Mesenchymal stem cell (in vitro differentiated cells and primary cell): ENCODE data around the gene SRSF11.
"Not testable (repeated sequence)": the region's sequence is repeated elsewhere in the genome, so short reads cannot be mapped to it uniquely, and the experiment has no call there.

Experiments
- DNase-seq: peaks from one replicate; pipeline ENCODE4 v3.0.0-alpha.2; 2013
- H2AFZ ChIP-seq: one replicate; pipeline ENCODE4 v1.6.1; 2013; ENCODE audit warnings: low read depth, mild to moderate bottlenecking, control low read depth, inconsistent platforms, low read length, moderate library complexity
- H2AK5ac ChIP-seq: 2 replicates; pipeline ENCODE4 v1.6.1; 2013; ENCODE audit warnings: low read length, moderate library complexity, mild to moderate bottlenecking, inconsistent platforms; ENCODE audit not compliant: severe bottlenecking
- H2BK120ac ChIP-seq: one replicate; pipeline ENCODE4 v1.6.1; 2013; ENCODE audit warnings: low read depth, mild to moderate bottlenecking, inconsistent platforms, low read length, moderate library complexity
- H2BK12ac ChIP-seq, 2 experiments: one replicate each; pipeline ENCODE4 v1.6.1; 2013; ENCODE audit warnings: inconsistent platforms in 2 of 2, low read length in 2 of 2, mild to moderate bottlenecking in 2 of 2, moderate library complexity in 2 of 2, control low read depth in 1 of 2
- H2BK15ac ChIP-seq: one replicate; pipeline ENCODE4 v1.6.1; 2013; ENCODE audit warnings: mild to moderate bottlenecking, low read depth, inconsistent platforms; ENCODE audit not compliant: poor library complexity, severe bottlenecking
- H2BK5ac ChIP-seq: 2 replicates; pipeline ENCODE4 v1.6.1; 2013; ENCODE audit warnings: low read depth, mild to moderate bottlenecking, low read length, control low read depth, inconsistent platforms; ENCODE audit not compliant: poor library complexity, severe bottlenecking
- H3K14ac ChIP-seq, 2 experiments: one replicate each; pipeline ENCODE4 v1.6.1; 2013; ENCODE audit warnings: inconsistent platforms in 2 of 2, low read length in 2 of 2, control low read depth in 1 of 2, mild to moderate bottlenecking in 1 of 2, moderate library complexity in 1 of 2
- H3K18ac ChIP-seq, 2 experiments: one replicate each; pipeline ENCODE4 v1.6.1; 2013; ENCODE audit warnings: inconsistent platforms in 2 of 2, low read length in 2 of 2, control low read depth in 1 of 2, low read depth in 1 of 2, mild to moderate bottlenecking in 1 of 2
- H3K23ac ChIP-seq, 2 experiments: one replicate each; pipeline ENCODE4 v1.6.1; 2013; ENCODE audit warnings: inconsistent platforms in 2 of 2, low read length in 2 of 2, mild to moderate bottlenecking in 2 of 2, moderate library complexity in 2 of 2, control low read depth in 1 of 2
- H3K27ac ChIP-seq: 2 replicates; pipeline ENCODE4 v1.5.1; 2013; ENCODE audit warnings: mild to moderate bottlenecking, moderate library complexity, low read length, control low read depth, inconsistent platforms; ENCODE audit not compliant: poor library complexity, severe bottlenecking
- H3K27me3 ChIP-seq, 2 experiments: 2 replicates each; pipeline versions ENCODE4 v1.6.1 to v1.7.0; 2013; ENCODE audit warnings: low read length in 2 of 2, mild to moderate bottlenecking in 2 of 2, moderate library complexity in 2 of 2, control low read depth in 1 of 2, inconsistent platforms in 1 of 2; ENCODE audit not compliant: control insufficient read depth in 1 of 2, insufficient read depth in 1 of 2
- H3K36me3 ChIP-seq, 2 experiments: 2 replicates each; pipeline versions ENCODE4 v1.6.1 to v1.7.0; 2013; ENCODE audit warnings: low read length in 2 of 2, control low read depth in 1 of 2, inconsistent platforms in 1 of 2, low read depth in 1 of 2, mild to moderate bottlenecking in 1 of 2; ENCODE audit not compliant: insufficient read depth in 2 of 2, control insufficient read depth in 1 of 2
- H3K4ac ChIP-seq, 2 experiments: one replicate each; pipeline ENCODE4 v1.6.1; 2013; ENCODE audit warnings: inconsistent platforms in 2 of 2, low read length in 2 of 2, mild to moderate bottlenecking in 2 of 2, moderate library complexity in 2 of 2, control low read depth in 1 of 2, low read depth in 1 of 2
- H3K4me1 ChIP-seq: 2 replicates; pipeline ENCODE4 v1.6.1; 2013; ENCODE audit warnings: low read depth, low read length, control low read depth; ENCODE audit not compliant: control insufficient read depth, insufficient read depth
- H3K4me2 ChIP-seq: 2 replicates; pipeline ENCODE4 v1.6.1; 2013; ENCODE audit warnings: low read length, mild to moderate bottlenecking, inconsistent platforms; ENCODE audit not compliant: poor library complexity, severe bottlenecking
- H3K4me3 ChIP-seq, 2 experiments: 2 replicates each; pipeline versions ENCODE4 v1.5.1 to v1.7.0; 2013; ENCODE audit warnings: low read length in 2 of 2, mild to moderate bottlenecking in 2 of 2, control low read depth in 1 of 2, low read depth in 1 of 2; ENCODE audit not compliant: insufficient read depth in 1 of 2
- H3K79me1 ChIP-seq: replicated peaks from 2 replicates; pipeline ENCODE4 v1.6.1; 2013; ENCODE audit warnings: mild to moderate bottlenecking, control low read depth, low read length, inconsistent platforms; ENCODE audit not compliant: poor library complexity, severe bottlenecking
- H3K9ac ChIP-seq: 2 replicates; pipeline ENCODE4 v1.7.0; 2013; ENCODE audit warnings: mild to moderate bottlenecking, low read length, moderate library complexity
- H3K9me3 ChIP-seq: 2 replicates; pipeline ENCODE4 v1.7.0; 2013; ENCODE audit warnings: mild to moderate bottlenecking, low read length; ENCODE audit not compliant: control insufficient read depth
- H4K8ac ChIP-seq: one replicate; pipeline ENCODE4 v1.6.1; 2013; ENCODE audit warnings: inconsistent platforms, mild to moderate bottlenecking, low read length, moderate library complexity
- H4K91ac ChIP-seq: one replicate; pipeline ENCODE4 v1.6.1; 2013; ENCODE audit warnings: mild to moderate bottlenecking, low read length, inconsistent platforms
- WGBS: methylation state at CpG from one replicate; pipeline ENCODE4 v1.1.7; 2013; ENCODE audit warnings: mixed read lengths; 5-methylcytosine and 5-hydroxymethylcytosine counted together

SRSF11 gene

GRCh38 chr1:70206833-70207232 is 14.3 kb upstream of the SRSF11 start:
- H3K4me1 ChIP-seq, H3K27ac ChIP-seq, H4K91ac ChIP-seq, H4K8ac ChIP-seq, H2AFZ ChIP-seq, H2BK12ac ChIP-seq, H2BK5ac ChIP-seq, H3K18ac ChIP-seq, H2BK120ac ChIP-seq, H3K79me1 ChIP-seq, H3K9me3 ChIP-seq, H2AK5ac ChIP-seq, H2BK15ac ChIP-seq, H3K14ac ChIP-seq, H3K27me3 ChIP-seq, DNase-seq, H3K4ac ChIP-seq, H3K23ac ChIP-seq: not testable (repeated sequence)
- Histone ChIP-seq H3K4me3 (peak overlapping the region in 1 of 2 experiments; percentile 99), H3K4me2 (peak overlapping the region; percentile 26), H3K9ac (peak overlapping the region; percentile 99), H3K36me3 (peaks cover 10 to 22% of the 10 kb centered on the region in 2 experiments)
- 93% methylated on average over 16 of the region's 17 CpGs for WGBS

GRCh38 chr1:70207492-70207891 is 13.7 kb upstream of the SRSF11 start:
- WGBS = 96% methylated on average over 4 of the region's 4 CpGs

GRCh38 chr1:70208292-70208691 is 12.9 kb upstream of the SRSF11 start:
- Histone ChIP-seq H3K9ac (no peak overlapping the region), H2BK5ac (no peak overlapping the region), H3K4me3 (peak overlapping the region in 1 of 2 experiments; percentile 8), H4K8ac (no peak overlapping the region), H2BK120ac (no peak overlapping the region), H2AFZ (no peak overlapping the region), H2BK15ac (no peak overlapping the region), H3K9me3 (no peaks in the 10 kb centered on the region), H3K14ac (no peak overlapping the region), H3K4me1 (peaks cover 7% of the 10 kb centered on the region), H3K36me3 (peaks cover 10 to 28% of the 10 kb centered on the region in 2 experiments), H3K4me2 (no peak overlapping the region), H3K79me1 (no peaks in the 10 kb centered on the region), H3K4ac (no peak overlapping the region), H2AK5ac (no peak overlapping the region), H4K91ac (no peak overlapping the region), H3K23ac (no peak overlapping the region), H3K27me3 (no peaks in the 10 kb centered on the region), H3K27ac (no peak overlapping the region), H3K18ac (no peak overlapping the region), H2BK12ac (no peak overlapping the region)
- whole genome bisulfite sequencing = 100% methylated on average over 4 of the region's 7 CpGs
- DNase-seq = no peak

More at GRCh38 chr1:70207492-70207891, 13.7 kb upstream of the SRSF11 start:
- Histone ChIP-seq H3K4me1 (peaks cover 9% of the 10 kb centered on the region), H3K23ac (no peak overlapping the region), H3K18ac (no peak overlapping the region), H3K9me3 (no peaks in the 10 kb centered on the region), H2AK5ac (no peak overlapping the region), H2BK5ac (no peak overlapping the region), H2BK15ac (no peak overlapping the region), H3K27ac (no peak overlapping the region), H3K27me3 (no peaks in the 10 kb centered on the region), H3K4me3 (peak overlapping the region in 1 of 2 experiments; percentile 99), H2BK12ac (no peak overlapping the region), H3K14ac (no peak overlapping the region), H4K8ac (no peak overlapping the region), H2AFZ (no peak overlapping the region), H3K36me3 (peaks cover 10 to 24% of the 10 kb centered on the region in 2 experiments), H4K91ac (no peak overlapping the region), H3K4ac (no peak overlapping the region), H3K4me2 (no peak overlapping the region), H3K9ac (peak overlapping the region; percentile 99), H2BK120ac (no peak overlapping the region), H3K79me1 (peaks cover 2% of the 10 kb centered on the region)
- no peak for DNase-seq

GRCh38 chr1:70210820-70211219 is 10.4 kb upstream of the SRSF11 start:
- Histone ChIP-seq H3K4me1 (peaks cover 7% of the 10 kb centered on the region), H3K18ac (no peak overlapping the region), H3K27me3 (no peaks in the 10 kb centered on the region), H2AFZ (no peak overlapping the region), H3K9ac (peak overlapping the region; percentile 53), H2BK12ac (no peak overlapping the region), H2AK5ac (no peak overlapping the region), H3K14ac (no peak overlapping the region), H3K27ac (no peak overlapping the region), H3K4ac (no peak overlapping the region), H3K36me3 (peaks cover 15 to 37% of the 10 kb centered on the region in 2 experiments), H3K4me2 (no peak overlapping the region), H2BK15ac (no peak overlapping the region), H2BK120ac (no peak overlapping the region), H4K8ac (no peak overlapping the region), H4K91ac (no peak overlapping the region), H3K79me1 (no peaks in the 10 kb centered on the region), H3K23ac (no peak overlapping the region), H3K9me3 (no peaks in the 10 kb centered on the region), H2BK5ac (no peak overlapping the region), H3K4me3 (no peak overlapping the region)
- DNase-seq = no peak
- WGBS = no CpG with 5 or more reads among the region's 1 CpG
